Measurements from ENCODE around the gene PSIP1.

DNA sequence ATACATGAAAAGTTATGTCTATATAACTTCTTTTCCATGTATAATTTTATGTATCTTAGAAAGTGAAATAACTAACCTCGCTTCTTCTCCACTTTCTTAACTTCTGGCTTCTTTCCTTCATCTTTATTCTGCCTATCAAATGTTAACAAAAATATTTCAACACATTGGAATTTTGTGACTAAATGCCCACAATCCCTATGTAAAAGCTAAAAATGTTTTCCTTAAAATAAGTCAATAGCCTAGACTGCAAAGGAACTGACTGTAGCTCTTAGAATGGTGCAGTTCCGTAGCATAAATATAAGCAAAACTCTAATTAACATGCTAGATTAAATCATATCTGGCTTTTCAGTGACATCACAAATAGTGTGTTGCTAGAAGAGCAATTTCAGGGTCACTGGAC, 40.9 kb downstream of the PSIP1 start:
- TF ChIP-seq, protein P1, sequence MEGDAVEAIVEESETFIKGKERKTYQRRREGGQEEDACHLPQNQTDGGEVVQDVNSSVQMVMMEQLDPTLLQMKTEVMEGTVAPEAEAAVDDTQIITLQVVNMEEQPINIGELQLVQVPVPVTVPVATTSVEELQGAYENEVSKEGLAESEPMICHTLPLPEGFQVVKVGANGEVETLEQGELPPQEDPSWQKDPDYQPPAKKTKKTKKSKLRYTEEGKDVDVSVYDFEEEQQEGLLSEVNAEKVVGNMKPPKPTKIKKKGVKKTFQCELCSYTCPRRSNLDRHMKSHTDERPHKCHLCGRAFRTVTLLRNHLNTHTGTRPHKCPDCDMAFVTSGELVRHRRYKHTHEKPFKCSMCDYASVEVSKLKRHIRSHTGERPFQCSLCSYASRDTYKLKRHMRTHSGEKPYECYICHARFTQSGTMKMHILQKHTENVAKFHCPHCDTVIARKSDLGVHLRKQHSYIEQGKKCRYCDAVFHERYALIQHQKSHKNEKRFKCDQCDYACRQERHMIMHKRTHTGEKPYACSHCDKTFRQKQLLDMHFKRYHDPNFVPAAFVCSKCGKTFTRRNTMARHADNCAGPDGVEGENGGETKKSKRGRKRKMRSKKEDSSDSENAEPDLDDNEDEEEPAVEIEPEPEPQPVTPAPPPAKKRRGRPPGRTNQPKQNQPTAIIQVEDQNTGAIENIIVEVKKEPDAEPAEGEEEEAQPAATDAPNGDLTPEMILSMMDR (IDR thresholded peaks at IDR 0.05) = no peak
- TF ChIP-seq TP53 (CRISPR knock-in tag; IDR thresholded peaks at IDR 0.05) = no peak
- TF ChIP-seq IRF2 (CRISPR knock-in tag; IDR thresholded peaks at IDR 0.05; ENCODE audit: borderline replicate concordance, low read depth) = no peak
- TF ChIP-seq USF1 (CRISPR knock-in tag; IDR thresholded peaks at IDR 0.05) = no peak
- TF ChIP-seq NR2C2 (CRISPR knock-in tag; IDR thresholded peaks at IDR 0.05) = no peak
- no peak for TF ChIP-seq MAX (CRISPR knock-in tag; IDR thresholded peaks at IDR 0.05)
- TF ChIP-seq HMGXB4 (CRISPR knock-in tag; IDR thresholded peaks at IDR 0.05) = no peak
- no peak for TF ChIP-seq ARID4B (CRISPR knock-in tag; IDR thresholded peaks at IDR 0.05; ENCODE audit: borderline replicate concordance)
- TF ChIP-seq, protein P2, sequence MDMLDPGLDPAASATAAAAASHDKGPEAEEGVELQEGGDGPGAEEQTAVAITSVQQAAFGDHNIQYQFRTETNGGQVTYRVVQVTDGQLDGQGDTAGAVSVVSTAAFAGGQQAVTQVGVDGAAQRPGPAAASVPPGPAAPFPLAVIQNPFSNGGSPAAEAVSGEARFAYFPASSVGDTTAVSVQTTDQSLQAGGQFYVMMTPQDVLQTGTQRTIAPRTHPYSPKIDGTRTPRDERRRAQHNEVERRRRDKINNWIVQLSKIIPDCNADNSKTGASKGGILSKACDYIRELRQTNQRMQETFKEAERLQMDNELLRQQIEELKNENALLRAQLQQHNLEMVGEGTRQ (CRISPR knock-in tag; IDR thresholded peaks at IDR 0.05) = no peak
- no peak for TF ChIP-seq CBFB (CRISPR knock-in tag; IDR thresholded peaks at IDR 0.05; ENCODE audit: low read depth)

Data from WTC11 (cell line).